Activated T-cell treated with anti-CD3 and anti-CD28 coated beads, Interleukin-2, amount 50 U/mL, for 48 hours (primary cell): ENCODE measurements around the gene EGR1.

Experiments
- DNase-seq, 2 experiments: peaks; one replicate each; pipeline ENCODE4 v3.0.0-alpha.2; 2020

The EGR1 gene

DNA sequence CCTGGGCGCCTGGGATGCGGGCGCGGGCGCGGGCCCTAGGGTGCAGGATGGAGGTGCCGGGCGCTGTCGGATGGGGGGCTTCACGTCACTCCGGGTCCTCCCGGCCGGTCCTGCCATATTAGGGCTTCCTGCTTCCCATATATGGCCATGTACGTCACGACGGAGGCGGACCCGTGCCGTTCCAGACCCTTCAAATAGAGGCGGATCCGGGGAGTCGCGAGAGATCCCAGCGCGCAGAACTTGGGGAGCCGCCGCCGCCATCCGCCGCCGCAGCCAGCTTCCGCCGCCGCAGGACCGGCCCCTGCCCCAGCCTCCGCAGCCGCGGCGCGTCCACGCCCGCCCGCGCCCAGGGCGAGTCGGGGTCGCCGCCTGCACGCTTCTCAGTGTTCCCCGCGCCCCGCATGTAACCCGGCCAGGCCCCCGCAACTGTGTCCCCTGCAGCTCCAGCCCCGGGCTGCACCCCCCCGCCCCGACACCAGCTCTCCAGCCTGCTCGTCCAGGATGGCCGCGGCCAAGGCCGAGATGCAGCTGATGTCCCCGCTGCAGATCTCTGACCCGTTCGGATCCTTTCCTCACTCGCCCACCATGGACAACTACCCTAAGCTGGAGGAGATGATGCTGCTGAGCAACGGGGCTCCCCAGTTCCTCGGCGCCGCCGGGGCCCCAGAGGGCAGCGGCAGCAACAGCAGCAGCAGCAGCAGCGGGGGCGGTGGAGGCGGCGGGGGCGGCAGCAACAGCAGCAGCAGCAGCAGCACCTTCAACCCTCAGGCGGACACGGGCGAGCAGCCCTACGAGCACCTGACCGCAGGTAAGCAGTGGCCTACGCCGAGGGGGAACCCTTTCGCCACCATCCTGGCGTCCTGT is at the start of gene EGR1:
Gene EGR1 (plus strand): TSS at position 219 of the 864 bp plus-strand sequence. CDS start 283 bp downstream, at position 502.
- peak; percentile 98 for DNase-seq

- no peak for DNase-seq
Measured at GRCh38 chr5:138418444-138418843, 46.8 kb upstream of the EGR1 start.

DNA sequence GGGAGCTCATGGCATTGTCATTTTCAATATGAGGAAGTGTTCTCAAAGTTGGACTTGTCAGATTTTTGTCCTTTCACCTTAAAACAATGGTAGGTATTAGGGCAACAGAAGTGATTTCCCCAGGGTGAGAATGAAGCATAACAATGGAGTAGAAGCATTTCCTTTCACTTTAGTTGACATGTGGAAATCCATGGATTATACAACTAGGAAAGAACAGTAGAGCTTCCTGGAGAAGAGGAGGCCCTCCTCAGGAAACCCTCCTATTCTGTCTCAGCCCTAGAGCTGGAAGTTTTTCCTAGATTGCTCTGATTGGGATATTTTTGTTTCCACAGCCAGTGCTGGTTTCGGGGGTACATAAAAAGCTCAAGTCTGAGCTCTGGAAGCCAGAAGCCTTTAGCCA is 40.2 kb upstream of the EGR1 start:
- DNase-seq: no peak

DNA sequence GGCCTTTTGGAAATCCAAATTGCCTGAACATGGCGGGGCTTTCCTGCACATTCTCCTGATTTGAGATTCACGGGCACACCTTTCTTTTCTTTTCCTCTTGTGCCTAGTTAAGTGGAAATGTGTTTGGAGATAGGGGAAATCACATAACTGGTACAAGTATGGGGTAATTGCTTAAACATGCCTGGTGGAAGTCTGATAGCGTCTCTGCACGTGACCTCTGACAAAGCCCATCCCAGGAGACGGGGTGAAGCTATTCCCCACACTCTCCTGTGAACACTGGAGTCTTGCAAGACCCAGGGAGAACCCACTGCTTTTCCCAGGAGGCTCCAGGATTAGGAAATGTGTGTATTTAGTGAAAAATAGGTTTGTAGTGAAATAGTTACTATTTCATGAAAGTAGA is 29.3 kb upstream of the EGR1 start:
- no peak for DNase-seq

GRCh38 chr5:138438003-138438723 is 27.1 kb upstream of the EGR1 start:
- no peak for DNase-seq

DNA sequence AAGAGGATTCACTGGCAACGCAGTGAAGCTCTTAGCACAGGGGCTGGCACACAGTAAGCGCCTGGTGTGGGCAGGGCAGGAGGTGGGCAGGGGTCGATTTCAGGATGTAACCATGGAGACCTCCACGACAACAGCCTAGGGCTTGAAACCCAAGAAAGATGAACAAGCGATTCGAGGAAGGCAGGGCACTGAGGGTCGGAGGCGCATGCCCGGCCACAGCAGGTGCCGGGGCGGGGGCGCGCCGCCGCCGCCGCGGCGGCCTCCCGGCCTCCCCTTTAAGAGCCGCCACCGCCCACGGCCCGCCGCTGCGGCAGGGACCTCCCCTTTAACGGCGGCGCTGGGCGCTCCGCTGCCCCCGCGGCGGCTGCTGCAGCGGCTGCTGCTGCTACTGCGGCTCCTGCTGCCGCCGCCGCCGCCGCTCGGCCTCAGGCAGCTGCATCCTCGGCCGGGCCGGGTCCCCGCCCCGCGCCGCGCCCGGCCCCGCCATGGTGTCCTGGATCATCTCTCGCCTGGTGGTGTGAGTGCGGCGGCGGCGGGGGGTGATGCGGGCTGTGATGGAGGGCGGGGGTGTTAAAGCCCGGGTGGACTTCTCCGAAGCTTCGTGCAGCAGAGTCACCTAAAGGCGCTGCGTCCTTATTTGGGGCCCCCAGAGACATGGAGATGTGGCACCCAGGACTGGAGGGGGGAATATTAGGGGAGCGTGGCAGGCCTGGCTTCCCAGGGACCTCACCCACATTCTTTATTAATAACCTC is 26.4 kb upstream of the EGR1 start, which contains the start of gene REEP2:
Gene REEP2 (plus strand): TSS at position 334 of the 753 bp plus-strand sequence. CDS start 152 bp downstream, at position 486.
- peak; percentile 77 to 84 for DNase-seq

- DNase-seq: no peak
Measured at GRCh38 chr5:138439477-138440158, 25.7 kb upstream of the EGR1 start.

GRCh38 chr5:138440159-138441073 is 24.9 kb upstream of the EGR1 start:
- no peak for DNase-seq

- DNase-seq: no peak
Measured at GRCh38 chr5:138441221-138441620, 24.1 kb upstream of the EGR1 start.

DNA sequence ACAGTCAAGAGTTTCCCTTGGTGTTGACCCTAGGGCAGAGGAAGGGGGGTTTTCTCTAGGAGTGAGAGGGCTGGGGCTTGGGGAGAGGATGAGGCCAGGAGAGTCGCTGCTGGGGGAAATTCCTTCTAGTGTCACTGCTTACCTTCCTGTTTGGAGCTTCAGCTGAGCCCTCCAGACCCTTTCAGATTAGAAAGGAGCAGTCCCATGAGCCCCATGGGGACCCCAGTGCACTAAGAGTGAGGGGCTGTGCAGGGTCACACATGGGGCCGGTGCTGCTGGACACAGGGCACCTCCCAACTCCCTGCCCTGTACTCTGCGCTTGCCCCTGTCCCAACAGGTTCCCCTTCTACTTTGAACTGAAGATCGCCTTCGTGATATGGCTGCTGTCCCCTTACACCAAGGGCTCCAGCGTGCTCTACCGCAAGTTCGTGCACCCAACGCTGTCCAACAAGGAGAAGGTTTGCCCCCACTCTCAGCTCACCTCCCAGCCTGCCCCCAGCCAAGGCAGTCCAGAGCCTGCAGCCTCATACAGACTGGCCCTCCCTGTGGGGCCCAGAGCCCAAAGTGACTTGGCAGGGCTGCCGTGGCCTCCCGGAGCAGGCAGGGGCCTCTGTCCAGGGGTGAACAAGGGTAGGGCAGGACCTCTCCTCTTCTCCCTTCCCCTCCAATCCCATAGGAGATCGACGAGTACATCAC is 21.1 kb upstream of the EGR1 start:
- DNase-seq: no peak

- DNase-seq: no peak
Measured at GRCh38 chr5:138444774-138445546, 20.3 kb upstream of the EGR1 start.

DNA sequence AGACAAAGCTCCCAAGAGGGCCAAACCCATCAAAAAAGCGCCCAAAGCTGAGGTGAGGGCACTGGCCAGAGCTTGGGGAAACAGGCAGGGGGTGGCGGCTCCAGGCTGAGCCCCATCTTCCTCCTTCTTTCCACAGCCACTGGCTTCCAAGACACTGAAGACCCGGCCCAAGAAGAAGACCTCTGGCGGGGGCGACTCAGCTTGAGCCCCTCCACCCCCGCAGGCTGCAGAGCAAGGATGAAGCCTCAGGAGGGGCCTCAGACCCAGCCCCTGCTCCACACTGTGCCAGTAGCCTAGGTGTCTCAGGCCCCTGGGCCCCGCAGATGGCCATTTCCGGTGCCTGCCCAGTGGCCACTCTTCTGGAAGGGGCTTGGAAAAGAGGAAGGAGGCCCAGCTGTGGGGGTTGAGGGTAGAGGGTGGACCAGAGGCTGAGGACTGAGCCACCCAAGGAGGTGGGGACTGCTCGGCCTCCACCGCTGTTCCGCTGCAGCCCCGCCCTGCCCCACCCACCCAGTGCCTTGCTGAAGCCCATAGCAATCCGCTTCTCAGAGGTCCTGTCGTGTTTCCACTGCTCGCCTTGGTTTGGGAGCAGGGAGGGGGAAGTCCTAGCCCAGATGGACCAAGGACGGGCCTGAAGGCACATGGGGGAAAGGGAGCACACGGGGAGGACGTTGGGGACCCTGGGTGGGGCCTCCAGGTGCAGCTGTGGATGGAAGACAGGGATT is 19.6 kb upstream of the EGR1 start:
- no peak for DNase-seq

DNA sequence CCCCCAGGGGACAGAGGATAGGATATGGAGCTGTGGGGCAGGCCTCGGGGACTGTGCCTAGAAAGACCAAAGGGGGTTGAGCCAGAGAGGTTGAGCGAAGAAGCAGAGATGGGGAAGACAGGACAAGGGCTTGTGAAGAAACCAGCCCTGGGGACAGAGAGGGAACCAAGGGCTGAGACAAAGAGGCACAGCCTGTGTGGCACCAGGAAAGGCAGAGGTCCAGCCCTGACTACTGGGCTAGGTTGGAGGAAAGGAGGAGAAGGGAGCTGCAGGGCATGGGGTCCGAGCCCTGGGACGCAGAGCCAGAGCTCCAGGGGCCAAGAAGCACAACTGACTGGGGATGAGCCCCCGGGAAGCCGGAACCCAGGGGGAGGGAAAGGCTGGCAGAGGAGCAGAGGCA is 17.2 kb upstream of the EGR1 start:
- DNase-seq: no peak

- no peak for DNase-seq
Measured at GRCh38 chr5:138448481-138449398, 16.5 kb upstream of the EGR1 start.

GRCh38 chr5:138449501-138450239 is 15.6 kb upstream of the EGR1 start:
- peak; percentile 93 for DNase-seq

- no peak for DNase-seq
Measured at GRCh38 chr5:138450971-138451370, 14.3 kb upstream of the EGR1 start.

- DNase-seq: no peak
Measured at GRCh38 chr5:138452720-138453119, 12.6 kb upstream of the EGR1 start.
